CD4-positive, alpha-beta T cell treated with Interleukin-21 for 1 hour (primary cell): ENCODE data around the gene MMP11.

Experiments used
- DNase-seq: peaks from one replicate; pipeline ENCODE4 v3.0.0-alpha.2; 2020

The MMP11 gene

GRCh38 chr22:23762842-23763578, 9.6 kb upstream of the MMP11 start, which contains the start of gene C22orf15:
C22orf15 (plus strand) TSS chr22:23762990; CDS start chr22:23763307, 317 bp downstream.
- DNase-seq: no peak

GRCh38 chr22:23763579-23763945, 9.1 kb upstream of the MMP11 start:
- peak; percentile 43 for DNase-seq

- DNase-seq: no peak
Measured at GRCh38 chr22:23763954-23764353, 8.7 kb upstream of the MMP11 start.

- no peak for DNase-seq
Measured at GRCh38 chr22:23764899-23765881, 7.5 kb upstream of the MMP11 start.

GRCh38 chr22:23767303-23767672, 5.4 kb upstream of the MMP11 start:
- DNase-seq: no peak

GRCh38 chr22:23767673-23768548, 4.7 kb upstream of the MMP11 start, which contains the start of gene CHCHD10:
CHCHD10 (minus strand) TSS chr22:23767972; CDS start chr22:23767874, 98 bp downstream.
- DNase-seq: peak; percentile 75

- DNase-seq: no peak
Measured at GRCh38 chr22:23769321-23769965, 3.2 kb upstream of the MMP11 start.

- DNase-seq: no peak
Measured at GRCh38 chr22:23772315-23772648, 367 bp upstream of the MMP11 start.

GRCh38 chr22:23773483-23774113, 949 bp downstream of the MMP11 start:
- DNase-seq: no peak

GRCh38 chr22:23774114-23774921, 1.7 kb downstream of the MMP11 start:
- no peak for DNase-seq

GRCh38 chr22:23774922-23775436, 2.3 kb downstream of the MMP11 start:
- DNase-seq: no peak

GRCh38 chr22:23775779-23776375, 3.2 kb downstream of the MMP11 start:
- DNase-seq: no peak

GRCh38 chr22:23777776-23778576, 5.3 kb downstream of the MMP11 start:
- no peak for DNase-seq

GRCh38 chr22:23778577-23778900, 5.9 kb downstream of the MMP11 start:
- DNase-seq: no peak

- no peak for DNase-seq
Measured at GRCh38 chr22:23779083-23779482, 6.4 kb downstream of the MMP11 start.

- no peak for DNase-seq
Measured at GRCh38 chr22:23779731-23780130, 7.1 kb downstream of the MMP11 start.

GRCh38 chr22:23780146-23780748, 7.6 kb downstream of the MMP11 start:
- DNase-seq: no peak

GRCh38 chr22:23781065-23781464, 8.4 kb downstream of the MMP11 start:
- no peak for DNase-seq

GRCh38 chr22:23781511-23782183, 9.0 kb downstream of the MMP11 start:
- DNase-seq: no peak
